Measurements from ENCODE around the gene INPP5D. TPM values are rescaled to one million over a fixed set of nuclear protein-coding genes. Genes with fewer than 3 reads are reported as not detected.

The INPP5D gene
- total RNA-seq, 1 experiment from 2014 or later, result not detected

- H3K4me1 Mint-ChIP-seq (ENCODE audit: low read depth, unreplicated experiment), result no peaks in the 10 kb centered on the region
- DNase-seq, result no peak
- no TSS peak for BruUV-seq (replicated peaks)
- intact Hi-C loops (cut with micrococcal nuclease; ENCODE audit: unreplicated experiment), result no loop called here
- no peak overlapping the region for H3K4me3 Mint-ChIP-seq (ENCODE audit: low read depth, unreplicated experiment)
- CTCF ChIA-PET, result no interaction called here
- TF ChIP-seq CTCF (IDR thresholded peaks at IDR 0.05; ENCODE audit: unreplicated experiment), result no peak
- no peaks in the 10 kb centered on the region for H3K36me3 Mint-ChIP-seq (ENCODE audit: insufficient read depth, unreplicated experiment)
- H3K9me3 Mint-ChIP-seq (ENCODE audit: low read depth, unreplicated experiment), result no peaks in the 10 kb centered on the region
- no peak overlapping the region for H3K27ac Mint-ChIP-seq (ENCODE audit: unreplicated experiment)
- H3K27me3 Mint-ChIP-seq (ENCODE audit: unreplicated experiment), result no peaks in the 10 kb centered on the region
Measured at GRCh38 chr2:233168445-233168844, 108.3 kb downstream of the INPP5D start.

GRCh38 chr2:233168919-233169318 lies 108.8 kb downstream of the INPP5D start:
- CTCF ChIA-PET, result no interaction called here
- Mint-ChIP-seq H3K4me3 (ENCODE audit: low read depth, unreplicated experiment) (no peak overlapping the region), H3K27ac (ENCODE audit: unreplicated experiment) (no peak overlapping the region), H3K9me3 (ENCODE audit: low read depth, unreplicated experiment) (no peaks in the 10 kb centered on the region), H3K4me1 (ENCODE audit: low read depth, unreplicated experiment) (no peaks in the 10 kb centered on the region), H3K27me3 (ENCODE audit: unreplicated experiment) (no peaks in the 10 kb centered on the region), H3K36me3 (ENCODE audit: insufficient read depth, unreplicated experiment) (no peaks in the 10 kb centered on the region)
- TF ChIP-seq CTCF (IDR thresholded peaks at IDR 0.05; ENCODE audit: unreplicated experiment), result no peak
- intact Hi-C loops (cut with micrococcal nuclease; ENCODE audit: unreplicated experiment), result no loop called here
- no TSS peak for BruUV-seq (replicated peaks)
- DNase-seq, result no peak

GRCh38 chr2:233171344-233171743 lies 111.2 kb downstream of the INPP5D start:
- no peaks in the 10 kb centered on the region for H3K36me3 Mint-ChIP-seq (ENCODE audit: insufficient read depth, unreplicated experiment)
- no TSS peak for BruUV-seq (replicated peaks)

GRCh38 chr2:233173115-233173514 lies 113.0 kb downstream of the INPP5D start:
- DNase-seq, result no peak
- Mint-ChIP-seq H3K36me3 (ENCODE audit: insufficient read depth, unreplicated experiment) (no peaks in the 10 kb centered on the region), H3K4me1 (ENCODE audit: low read depth, unreplicated experiment) (peaks cover 8% of the 10 kb centered on the region), H3K9me3 (ENCODE audit: low read depth, unreplicated experiment) (peaks cover 2% of the 10 kb centered on the region), H3K4me3 (ENCODE audit: low read depth, unreplicated experiment) (no peak overlapping the region), H3K27ac (ENCODE audit: unreplicated experiment) (no peak overlapping the region), H3K27me3 (ENCODE audit: unreplicated experiment) (peaks cover 15% of the 10 kb centered on the region)
- intact Hi-C loops (cut with micrococcal nuclease; ENCODE audit: unreplicated experiment), result no loop called here
- BruUV-seq (replicated peaks), result no TSS peak
- CTCF ChIA-PET, result no interaction called here
- no peak for TF ChIP-seq CTCF (IDR thresholded peaks at IDR 0.05; ENCODE audit: unreplicated experiment)

More at GRCh38 chr2:233171344-233171743, 111.2 kb downstream of the INPP5D start:
- Mint-ChIP-seq H3K9me3 (ENCODE audit: low read depth, unreplicated experiment) (peaks cover 2% of the 10 kb centered on the region), H3K4me1 (ENCODE audit: low read depth, unreplicated experiment) (no peaks in the 10 kb centered on the region), H3K4me3 (ENCODE audit: low read depth, unreplicated experiment) (no peak overlapping the region), H3K27ac (ENCODE audit: unreplicated experiment) (no peak overlapping the region), H3K27me3 (ENCODE audit: unreplicated experiment) (peaks cover 11% of the 10 kb centered on the region)
- DNase-seq, result no peak
- TF ChIP-seq CTCF (IDR thresholded peaks at IDR 0.05; ENCODE audit: unreplicated experiment), result no peak
- CTCF ChIA-PET, result no interaction called here
- intact Hi-C loops (cut with micrococcal nuclease; ENCODE audit: unreplicated experiment), result no loop called here

Data from Calu3 (cell line).